CD14-positive monocyte (primary cell): ENCODE data around the gene CYTL1. TPM values are rescaled to one million over a fixed set of nuclear protein-coding genes. Genes with fewer than 3 reads are reported as not detected.

Source experiments
- DNase-seq, 3 donors: peaks; one replicate each; pipeline ENCODE4 v3.0.0-alpha.2; 2011 to 2022
- H2AFZ ChIP-seq: 2 replicates; pipeline ENCODE4 v1.6.0; 2012; ENCODE audit warnings: mild to moderate bottlenecking, low read depth, low read length, inconsistent platforms; ENCODE audit not compliant: insufficient read depth, poor library complexity, severe bottlenecking
- H3K27ac ChIP-seq, 2 donors: 1 replicate in 1 of 2; 2 replicates in 1 of 2; pipeline ENCODE4 v1.5.1; 2012 to 2013; ENCODE audit warnings: low read length in 2 of 2, control low read depth in 1 of 2, inconsistent platforms in 1 of 2, low read depth in 1 of 2, mild to moderate bottlenecking in 1 of 2
- H3K27me3 ChIP-seq, 2 donors: one replicate each; pipeline versions ENCODE4 v1.6.0 to v1.6.1; 2011 to 2013; ENCODE audit warnings: low read length in 2 of 2; ENCODE audit not compliant: control insufficient read depth in 2 of 2, insufficient read depth in 2 of 2
- H3K36me3 ChIP-seq, 2 donors: replicated peaks in 1 of 2; 1 replicate in 1 of 2; 2 replicates in 1 of 2; pipeline versions ENCODE4 v1.5.1 to v1.6.1; 2012 to 2013; ENCODE audit warnings: low read length in 2 of 2, control low read depth in 1 of 2, inconsistent platforms in 1 of 2, mild to moderate bottlenecking in 1 of 2; ENCODE audit not compliant: insufficient read depth in 2 of 2, control insufficient read depth in 1 of 2
- H3K4me1 ChIP-seq, 2 donors: 1 replicate in 1 of 2; 2 replicates in 1 of 2; pipeline versions ENCODE4 v1.5.1 to v1.6.1; 2012 to 2013; ENCODE audit warnings: low read length in 2 of 2, control low read depth in 1 of 2, inconsistent platforms in 1 of 2, mild to moderate bottlenecking in 1 of 2, moderate library complexity in 1 of 2; ENCODE audit not compliant: insufficient read depth in 2 of 2, control insufficient read depth in 1 of 2
- H3K4me2 ChIP-seq: replicated peaks from 2 replicates; pipeline ENCODE3; 2012; ENCODE audit warnings: low read length, moderate library complexity, mild to moderate bottlenecking; ENCODE audit not compliant: poor library complexity, severe bottlenecking; ENCODE audit errors: extremely low read depth
- H3K4me3 ChIP-seq, 3 experiments: fragments of 200-600 bp in 1 of 3; sonication (generic) in 1 of 3; replicated peaks in 1 of 3; 1 replicate in 2 of 3; 2 replicates in 1 of 3; pipeline ENCODE4 v1.5.1; 2011 to 2013; ENCODE audit warnings: low read length in 3 of 3, mild to moderate bottlenecking in 3 of 3, control low read depth in 2 of 3, low read depth in 2 of 3, inconsistent platforms in 1 of 3, moderate library complexity in 1 of 3
- H3K79me2 ChIP-seq: 2 replicates; pipeline ENCODE4 v1.6.0; 2012; ENCODE audit warnings: mild to moderate bottlenecking, control low read depth, inconsistent platforms, low read length, moderate library complexity; ENCODE audit not compliant: insufficient read depth
- H3K9ac ChIP-seq: 2 replicates; pipeline ENCODE4 v1.6.0; 2017; ENCODE audit warnings: low read length, mild to moderate bottlenecking; ENCODE audit not compliant: insufficient read depth, poor library complexity, severe bottlenecking
- H3K9me3 ChIP-seq, 2 donors: replicated peaks in 1 of 2; 1 replicate in 1 of 2; 2 replicates in 1 of 2; pipeline versions ENCODE4 v1.5.1 to v1.6.1; 2012 to 2013; ENCODE audit warnings: low read length in 2 of 2, control low read depth in 1 of 2; ENCODE audit not compliant: control insufficient read depth in 1 of 2, insufficient read depth in 1 of 2
- H4K20me1 ChIP-seq: 2 replicates; pipeline ENCODE4 v1.6.0; 2012; ENCODE audit warnings: mild to moderate bottlenecking, low read length, control low read depth, moderate library complexity; ENCODE audit not compliant: insufficient read depth
- H3K27ac Mint-ChIP-seq, 7 donors: one replicate each; pipeline ENCODE4 v1.8.0; 2020; ENCODE audit warnings: mild to moderate bottlenecking in 7 of 7, mixed read lengths in 7 of 7, moderate library complexity in 6 of 7, inconsistent platforms in 2 of 7
- H3K27me3 Mint-ChIP-seq, 3 donors: one replicate each; pipeline ENCODE4 v1.8.0; 2021 to 2022; ENCODE audit warnings: low read depth in 3 of 3, mild to moderate bottlenecking in 3 of 3, mixed read lengths in 3 of 3, moderate library complexity in 3 of 3, inconsistent platforms in 1 of 3
- H3K36me3 Mint-ChIP-seq, 2 donors: one replicate each; pipeline ENCODE4 v1.8.0; 2020; ENCODE audit warnings: mixed read lengths in 2 of 2, inconsistent platforms in 1 of 2, mild to moderate bottlenecking in 1 of 2
- H3K4me1 Mint-ChIP-seq: one replicate; pipeline ENCODE4 v1.8.0; 2020; ENCODE audit warnings: mild to moderate bottlenecking, mixed read lengths
- H3K4me3 Mint-ChIP-seq, 2 donors: one replicate each; pipeline ENCODE4 v1.8.0; 2020; ENCODE audit warnings: mild to moderate bottlenecking in 2 of 2, mixed read lengths in 2 of 2, moderate library complexity in 1 of 2
- H3K9me3 Mint-ChIP-seq, 7 donors: one replicate each; pipeline ENCODE4 v1.8.0; 2020 to 2022; ENCODE audit warnings: mixed read lengths in 7 of 7, mild to moderate bottlenecking in 6 of 7, moderate library complexity in 6 of 7, inconsistent platforms in 2 of 7
- CTCF ChIP-seq: fragments of 200-600 bp; IDR thresholded peaks from one replicate; pipeline ENCODE4 v1.8.0; 2022; ENCODE audit warnings: antibody characterized with exemption, mild to moderate bottlenecking
- WGBS: methylation state at CpG from one replicate; pipeline ENCODE4 v1.1.5; 2013; ENCODE audit warnings: missing lambda C conversion rate; ENCODE audit not compliant: insufficient coverage; 5-methylcytosine and 5-hydroxymethylcytosine counted together
- intact Hi-C, 2 donors: fragments of 100-400 bp; cut with micrococcal nuclease; formaldehyde crosslinking; loops; one replicate each; pipeline versions ENCODE4 v1.15.0 to v1.15.1; 2023
- polyA plus RNA-seq, 3 donors: library from polyadenylated mRNA; depleted of rRNA in 1 of 3; unstranded in 2 of 3; stranded (reverse) in 1 of 3; fragments of 300-500 nt in 2 of 3; fragments of >200 nt in 1 of 3; fragmentation: Illumina TruSeq in 2 of 3; gene quantifications; 1 replicate in 2 of 3; 2 replicates in 1 of 3; pipeline ENCODE4 v1.2.3, GENCODE V29; 2012 to 2021

The CYTL1 gene
- polyA plus RNA-seq, 3 donors = 0.32 to 0.56 TPM; not detected in 1

- 100% methylated on average over 1 of the region's 3 CpGs for WGBS
- no peak overlapping the region for H3K27ac Mint-ChIP-seq
Measured at GRCh38 chr4:4990329-4990728, 28.9 kb downstream of the CYTL1 start.

GRCh38 chr4:4989083-4989622 lies 30.1 kb downstream of the CYTL1 start:
- intact Hi-C loops = no loop called here
- H3K4me3 ChIP-seq = no peak overlapping the region
- no peaks in the 10 kb centered on the region for H3K4me1 Mint-ChIP-seq

More at GRCh38 chr4:4990329-4990728, 28.9 kb downstream of the CYTL1 start:
- H3K79me2 ChIP-seq = no peaks in the 10 kb centered on the region
- TF ChIP-seq CTCF = no peak
- H3K4me1 ChIP-seq = peaks cover 2 to 3% of the 10 kb centered on the region in 2 donors
- Mint-ChIP-seq H3K9me3 (no peaks in the 10 kb centered on the region), H3K27me3 (peaks cover 2 to 7% (median 7%) of the 10 kb centered on the region in 3 donors), H3K36me3 (no peaks in the 10 kb centered on the region), H3K4me3 (no peak overlapping the region), H3K4me1 (peaks cover 4% of the 10 kb centered on the region)
- H4K20me1 ChIP-seq = no peaks in the 10 kb centered on the region
- H3K4me2 ChIP-seq = no peak overlapping the region
- no peak overlapping the region for H3K9ac ChIP-seq
- no peaks in the 10 kb centered on the region for H3K27me3 ChIP-seq
- no peak for DNase-seq
- H3K9me3 ChIP-seq = no peaks in the 10 kb centered on the region
- H3K4me3 ChIP-seq = no peak overlapping the region
- no peak overlapping the region for H3K27ac ChIP-seq
- no peak overlapping the region for H2AFZ ChIP-seq
- H3K36me3 ChIP-seq = no peaks in the 10 kb centered on the region
- intact Hi-C loops = loop anchor here (5.0 to 10.0 kb wide), 3 partner anchors 152 to 822 kb away; no protein-coding TSS in a partner anchor

More at GRCh38 chr4:4989083-4989622, 30.1 kb downstream of the CYTL1 start:
- Histone ChIP-seq H3K27ac (no peak overlapping the region), H4K20me1 (no peaks in the 10 kb centered on the region), H3K27me3 (no peaks in the 10 kb centered on the region), H3K4me2 (no peak overlapping the region), H3K9me3 (no peaks in the 10 kb centered on the region), H3K9ac (no peak overlapping the region), H3K79me2 (no peaks in the 10 kb centered on the region), H3K36me3 (no peaks in the 10 kb centered on the region), H2AFZ (no peak overlapping the region), H3K4me1 (no peaks in the 10 kb centered on the region)
- no peaks in the 10 kb centered on the region for H3K9me3 Mint-ChIP-seq
- H3K4me3 Mint-ChIP-seq = no peak overlapping the region
- 97% methylated on average over 6 of the region's 10 CpGs for WGBS
- no peak for DNase-seq
- no peak for TF ChIP-seq CTCF
- no peak overlapping the region for H3K27ac Mint-ChIP-seq
- H3K27me3 Mint-ChIP-seq = peaks cover 2 to 7% (median 4%) of the 10 kb centered on the region in 3 donors
- H3K36me3 Mint-ChIP-seq = no peaks in the 10 kb centered on the region
